GM12873 (cell line): ENCODE data around the gene RGS7.

Source experiments
- TF ChIP-seq, protein P1 (sequence below): IDR thresholded peaks from 2 replicates; pipeline ENCODE4 v1.5.1; 2012; ENCODE audit warnings: low read depth, mild to moderate bottlenecking, moderate library complexity, low read length, control low read depth; ENCODE audit not compliant: insufficient read depth; ENCODE audit errors: missing control alignments

RGS7 gene

DNA sequence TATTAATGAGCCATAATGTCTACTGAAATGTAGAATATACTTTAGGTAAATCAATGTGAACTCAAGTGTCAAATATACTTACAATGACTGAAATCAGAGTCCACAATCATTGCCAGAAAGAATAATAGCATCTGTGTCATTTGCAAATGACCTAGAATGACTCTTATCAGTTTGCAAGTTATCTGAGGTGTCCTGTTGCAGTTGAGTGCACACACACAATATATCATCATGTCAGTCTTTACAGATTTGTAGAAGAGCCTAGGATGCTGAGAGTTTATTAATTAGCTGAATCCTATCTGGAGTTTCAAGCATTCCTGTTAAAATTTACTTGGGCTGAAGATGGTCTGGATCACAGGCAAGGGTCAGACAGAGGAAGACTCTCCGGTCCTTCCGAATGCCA is 421.1 kb downstream of the RGS7 start:
- TF ChIP-seq, protein P1, sequence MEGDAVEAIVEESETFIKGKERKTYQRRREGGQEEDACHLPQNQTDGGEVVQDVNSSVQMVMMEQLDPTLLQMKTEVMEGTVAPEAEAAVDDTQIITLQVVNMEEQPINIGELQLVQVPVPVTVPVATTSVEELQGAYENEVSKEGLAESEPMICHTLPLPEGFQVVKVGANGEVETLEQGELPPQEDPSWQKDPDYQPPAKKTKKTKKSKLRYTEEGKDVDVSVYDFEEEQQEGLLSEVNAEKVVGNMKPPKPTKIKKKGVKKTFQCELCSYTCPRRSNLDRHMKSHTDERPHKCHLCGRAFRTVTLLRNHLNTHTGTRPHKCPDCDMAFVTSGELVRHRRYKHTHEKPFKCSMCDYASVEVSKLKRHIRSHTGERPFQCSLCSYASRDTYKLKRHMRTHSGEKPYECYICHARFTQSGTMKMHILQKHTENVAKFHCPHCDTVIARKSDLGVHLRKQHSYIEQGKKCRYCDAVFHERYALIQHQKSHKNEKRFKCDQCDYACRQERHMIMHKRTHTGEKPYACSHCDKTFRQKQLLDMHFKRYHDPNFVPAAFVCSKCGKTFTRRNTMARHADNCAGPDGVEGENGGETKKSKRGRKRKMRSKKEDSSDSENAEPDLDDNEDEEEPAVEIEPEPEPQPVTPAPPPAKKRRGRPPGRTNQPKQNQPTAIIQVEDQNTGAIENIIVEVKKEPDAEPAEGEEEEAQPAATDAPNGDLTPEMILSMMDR, result no peak

DNA sequence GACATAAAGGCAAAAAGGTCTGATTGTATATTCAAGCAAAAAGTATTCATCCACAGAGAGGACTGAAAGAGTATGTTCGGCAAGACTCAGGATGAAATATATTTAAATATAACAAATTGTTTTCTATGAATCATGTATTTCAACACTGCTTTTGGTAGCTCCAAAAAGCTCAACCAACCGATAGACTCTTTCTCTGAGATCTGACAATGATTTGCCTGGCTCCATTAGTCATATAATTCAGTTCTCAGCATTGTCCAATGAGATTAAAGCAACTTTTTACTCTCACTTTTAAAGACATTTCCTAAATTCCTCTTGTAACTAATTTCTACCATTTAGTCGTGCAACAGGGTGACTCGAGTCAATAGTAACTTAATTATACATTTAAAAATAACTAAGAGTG is 426.0 kb downstream of the RGS7 start:
- TF ChIP-seq, protein P1, result no peak

DNA sequence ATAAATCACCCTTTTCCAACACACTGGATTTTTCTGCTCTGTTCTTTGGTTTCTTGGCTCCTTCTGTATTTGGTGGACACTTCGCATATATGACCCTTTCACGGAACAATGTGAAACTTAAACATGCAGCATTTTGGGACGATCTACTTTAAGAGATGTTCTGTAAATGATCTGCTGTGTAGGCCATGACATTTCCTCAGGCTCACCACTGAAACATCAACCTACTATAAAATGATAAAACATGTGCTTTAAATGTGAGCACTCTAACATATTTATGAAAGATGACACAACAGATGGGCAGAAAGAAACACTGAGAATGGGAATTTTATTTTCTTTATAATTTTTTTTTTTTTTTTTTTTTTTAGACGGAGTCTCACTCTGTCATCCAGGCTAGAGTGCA is 428.7 kb downstream of the RGS7 start:
- TF ChIP-seq, protein P1, result no peak

DNA sequence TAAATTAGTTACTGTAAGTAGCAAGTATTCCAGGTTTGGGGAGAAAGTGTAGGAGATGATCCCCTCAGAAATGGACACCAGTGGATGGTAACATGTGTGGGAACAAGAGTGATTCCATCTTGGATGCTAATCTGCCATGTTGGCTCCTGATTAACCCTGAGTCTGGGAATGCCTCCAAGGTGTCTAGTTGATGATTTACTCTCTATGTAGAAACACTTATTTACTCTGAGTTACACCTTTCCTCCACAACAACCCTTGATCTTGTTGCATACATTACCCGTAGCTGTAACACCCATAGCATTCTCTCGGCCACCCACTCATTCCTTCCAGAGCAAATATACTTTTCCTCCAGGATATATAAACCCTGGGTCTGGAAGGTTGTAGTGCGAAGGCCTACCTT is 429.2 kb downstream of the RGS7 start:
- TF ChIP-seq, protein P1, result no peak

DNA sequence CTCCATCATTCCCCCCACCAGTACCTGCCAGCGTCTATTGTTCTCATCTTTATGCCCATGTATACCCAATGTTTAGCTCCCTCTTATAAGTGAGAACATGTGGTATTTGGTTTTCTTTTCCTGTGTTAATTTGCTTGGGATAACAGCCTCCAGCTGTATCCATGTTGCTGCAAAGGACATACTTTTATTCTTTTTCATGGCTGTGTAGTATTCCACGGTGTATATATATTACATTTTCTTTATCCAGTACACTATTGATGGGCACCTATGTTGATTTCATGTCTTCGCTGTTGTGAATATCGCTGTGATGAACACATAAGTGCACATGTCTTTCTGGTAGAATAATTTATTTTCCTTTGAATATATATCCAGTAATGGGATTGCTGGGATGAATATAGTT is 431.7 kb downstream of the RGS7 start:
- TF ChIP-seq, protein P1, result no peak

DNA sequence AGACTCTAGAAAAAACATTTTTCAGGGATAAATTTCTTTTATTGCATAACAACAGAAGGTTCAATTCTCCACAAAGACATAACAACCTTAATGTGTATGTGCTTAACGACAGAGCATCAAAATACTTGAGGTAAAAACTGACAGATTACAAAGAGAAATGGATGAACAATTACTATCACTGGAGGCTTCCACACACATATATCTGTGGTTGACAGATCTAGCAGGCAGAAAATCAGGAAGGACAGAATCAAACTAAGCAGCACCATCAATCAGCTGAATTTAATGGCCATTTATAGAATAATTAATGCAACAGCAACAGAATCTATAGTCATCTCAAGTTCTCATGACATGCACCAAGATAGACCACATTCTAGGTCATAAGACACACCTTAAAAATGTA is 439.0 kb downstream of the RGS7 start:
- TF ChIP-seq, protein P1, result no peak

DNA sequence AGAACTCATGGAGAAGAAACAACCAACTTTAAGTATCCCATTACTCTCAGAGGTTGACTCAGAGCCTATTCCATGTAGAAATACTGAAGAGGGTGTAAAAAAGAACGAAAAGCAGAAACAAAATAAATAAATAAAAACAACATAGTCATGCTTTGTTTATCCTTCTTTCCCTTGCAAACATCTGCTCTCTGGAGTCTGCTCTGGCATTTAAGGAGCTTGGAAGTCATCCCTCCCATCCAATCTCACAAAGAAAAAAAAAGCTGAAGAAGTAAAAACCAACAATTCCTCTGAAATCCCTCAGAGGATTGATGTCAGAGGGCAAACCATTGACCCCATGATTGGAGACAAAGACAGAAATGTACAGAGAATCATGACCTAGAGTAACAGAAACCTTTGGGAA is 442.5 kb downstream of the RGS7 start:
- TF ChIP-seq, protein P1, result no peak
